ENCODE measurements around the gene CIBAR2. TPM values are rescaled to one million over a fixed set of nuclear protein-coding genes. Genes with fewer than 3 reads are reported as not detected.

CIBAR2 gene
- total RNA-seq, 1 donor from 2014 or later = not detected

- DNase-seq (ENCODE audit: low spot score) = no peak
- Mint-ChIP-seq H3K4me1 (ENCODE audit: low read depth) (peaks cover 17% of the 10 kb centered on the region), H3K27me3 (ENCODE audit: low read depth) (no peaks in the 10 kb centered on the region), H3K36me3 (ENCODE audit: low read depth) (peaks cover 2% of the 10 kb centered on the region), H3K9me3 (ENCODE audit: low read depth) (no peaks in the 10 kb centered on the region), H3K4me3 (ENCODE audit: unreplicated experiment) (no peak overlapping the region), H3K27ac (ENCODE audit: unreplicated experiment) (no peak overlapping the region)
- TF ChIP-seq CTCF (IDR thresholded peaks at IDR 0.05) = no peak
Measured at GRCh38 chr16:85052536-85052935, 59.7 kb downstream of the CIBAR2 start.

- H3K4me3 Mint-ChIP-seq (ENCODE audit: unreplicated experiment) = no peak overlapping the region
- no peak overlapping the region for H3K27ac Mint-ChIP-seq (ENCODE audit: unreplicated experiment)
- no peaks in the 10 kb centered on the region for H3K9me3 Mint-ChIP-seq (ENCODE audit: low read depth)
- DNase-seq (ENCODE audit: low spot score) = no peak
- H3K27me3 Mint-ChIP-seq (ENCODE audit: low read depth) = peaks cover under 1% of the 10 kb centered on the region
- H3K4me1 Mint-ChIP-seq (ENCODE audit: low read depth) = peaks cover 17% of the 10 kb centered on the region
- no peak for TF ChIP-seq CTCF (IDR thresholded peaks at IDR 0.05)
- H3K36me3 Mint-ChIP-seq (ENCODE audit: low read depth) = peaks cover 2% of the 10 kb centered on the region
Measured at GRCh38 chr16:85051683-85052082, 60.6 kb downstream of the CIBAR2 start.

- Mint-ChIP-seq H3K4me1 (ENCODE audit: low read depth) (peaks cover 17% of the 10 kb centered on the region), H3K36me3 (ENCODE audit: low read depth) (peaks cover 2% of the 10 kb centered on the region), H3K27me3 (ENCODE audit: low read depth) (peaks cover 2% of the 10 kb centered on the region), H3K9me3 (ENCODE audit: low read depth) (no peaks in the 10 kb centered on the region), H3K4me3 (ENCODE audit: unreplicated experiment) (no peak overlapping the region), H3K27ac (ENCODE audit: unreplicated experiment) (no peak overlapping the region)
- DNase-seq (ENCODE audit: low spot score) = no peak
- no peak for TF ChIP-seq CTCF (IDR thresholded peaks at IDR 0.05)
Measured at GRCh38 chr16:85051067-85051581, 61.1 kb downstream of the CIBAR2 start.

- Mint-ChIP-seq H3K27me3 (ENCODE audit: low read depth) (peaks cover 2% of the 10 kb centered on the region), H3K27ac (ENCODE audit: unreplicated experiment) (no peak overlapping the region)
- TF ChIP-seq CTCF (IDR thresholded peaks at IDR 0.05) = no peak
Measured at GRCh38 chr16:85049706-85050305, 62.5 kb downstream of the CIBAR2 start.

GRCh38 chr16:85048921-85049562 is 63.2 kb downstream of the CIBAR2 start:
- peaks cover 2% of the 10 kb centered on the region for H3K27me3 Mint-ChIP-seq (ENCODE audit: low read depth)
- no peak overlapping the region for H3K4me3 Mint-ChIP-seq (ENCODE audit: unreplicated experiment)

More at GRCh38 chr16:85049706-85050305, 62.5 kb downstream of the CIBAR2 start:
- H3K4me1 Mint-ChIP-seq (ENCODE audit: low read depth) = peaks cover 6% of the 10 kb centered on the region
- H3K4me3 Mint-ChIP-seq (ENCODE audit: unreplicated experiment) = no peak overlapping the region
- peaks cover 2% of the 10 kb centered on the region for H3K36me3 Mint-ChIP-seq (ENCODE audit: low read depth)
- no peak for DNase-seq (ENCODE audit: low spot score)
- H3K9me3 Mint-ChIP-seq (ENCODE audit: low read depth) = no peaks in the 10 kb centered on the region

More at GRCh38 chr16:85048921-85049562, 63.2 kb downstream of the CIBAR2 start:
- H3K4me1 Mint-ChIP-seq (ENCODE audit: low read depth) = peaks cover 6% of the 10 kb centered on the region
- H3K9me3 Mint-ChIP-seq (ENCODE audit: low read depth) = no peaks in the 10 kb centered on the region
- H3K27ac Mint-ChIP-seq (ENCODE audit: unreplicated experiment) = no peak overlapping the region
- H3K36me3 Mint-ChIP-seq (ENCODE audit: low read depth) = peaks cover 3% of the 10 kb centered on the region
- TF ChIP-seq CTCF (IDR thresholded peaks at IDR 0.05) = no peak
- no peak for DNase-seq (ENCODE audit: low spot score)

Other genes starting within 250 kb of the CIBAR2 start
- 45.3 to 51.6 TPM (median 50.2 TPM) in 3 replicates for gene ZDHHC7, start 100.9 kb downstream of the CIBAR2 start, total RNA-seq
- 10.4 to 13.0 TPM (median 11.6 TPM) in 3 replicates for gene KIAA0513, start 84.7 kb downstream of the CIBAR2 start, total RNA-seq